ENCODE measurements around the gene IZUMO2.
"Not testable (repeated sequence)": the region's sequence is repeated elsewhere in the genome, so short reads cannot be mapped to it uniquely, and the experiment has no call there.

Gene IZUMO2

DNA sequence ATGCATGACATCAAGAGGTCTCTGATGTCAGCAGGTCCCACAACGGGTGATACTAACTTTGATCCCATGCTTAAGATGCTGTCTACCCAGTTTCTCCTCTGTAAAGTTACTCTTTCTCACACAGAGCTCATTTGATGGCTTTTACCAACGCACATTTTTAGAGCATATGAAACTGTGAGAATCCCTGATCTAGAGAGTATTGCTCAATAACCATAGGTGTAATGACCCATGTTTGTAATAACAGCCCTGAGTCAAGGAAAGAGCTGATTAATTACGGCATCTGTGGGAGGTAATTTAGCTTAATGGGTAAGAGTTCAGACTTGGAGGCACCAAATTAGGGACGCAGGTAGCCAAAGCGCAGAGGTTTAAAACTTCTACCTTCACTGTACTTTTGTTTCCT is 18.0 kb upstream of the IZUMO2 start:
- DNase-seq: no peak

DNA sequence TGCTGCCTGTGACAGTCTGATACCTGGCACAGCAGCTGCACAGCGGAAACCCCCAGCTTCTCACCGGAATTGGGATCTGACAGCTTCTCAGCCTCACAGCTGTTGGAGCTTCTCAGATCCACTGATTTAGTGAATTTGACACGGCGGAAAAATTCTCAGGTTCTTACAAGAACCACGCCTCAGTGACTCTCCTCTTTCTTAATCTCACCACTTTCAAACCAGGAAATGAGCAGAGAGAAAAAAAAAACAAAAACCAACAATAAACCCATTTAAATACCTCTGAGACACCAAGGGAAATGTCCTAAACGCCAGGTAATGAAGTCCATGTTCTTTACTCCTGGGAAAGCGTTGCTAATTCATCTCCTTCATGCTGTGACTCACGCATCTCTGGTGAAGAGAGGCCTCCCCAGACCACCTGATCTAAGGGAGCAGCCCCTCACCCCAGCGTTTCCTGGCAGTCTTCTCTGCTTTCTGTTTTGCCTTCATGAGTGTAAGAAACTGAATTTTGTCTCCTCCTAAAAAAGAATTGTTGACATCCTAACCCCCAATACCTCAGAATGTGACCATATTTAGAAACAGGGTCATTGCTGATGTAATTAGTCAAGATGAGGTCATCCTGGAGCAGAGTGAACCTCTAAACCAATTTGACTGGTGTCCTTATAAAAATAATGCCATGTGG is 15.9 kb upstream of the IZUMO2 start:
- DNase-seq: no peak

DNA sequence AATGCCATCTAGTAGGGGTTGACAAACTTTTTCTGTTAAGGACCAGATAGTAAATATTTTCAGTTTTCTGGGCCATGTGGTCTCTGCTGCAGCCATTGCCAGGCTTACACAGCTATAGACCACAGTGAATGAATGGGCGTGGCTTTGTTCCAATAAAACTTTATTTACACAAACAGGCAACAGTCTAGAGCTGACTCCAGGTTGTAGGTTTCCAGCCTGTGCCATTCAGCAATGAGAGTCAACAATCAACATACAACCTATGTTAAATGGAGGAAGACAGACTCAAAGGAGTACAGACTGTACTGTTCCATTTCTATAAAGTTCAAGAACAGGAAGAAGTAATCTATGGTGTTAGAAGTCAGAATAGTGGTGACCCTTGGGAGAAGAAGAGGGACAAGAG is 15.2 kb upstream of the IZUMO2 start:
- DNase-seq: no peak

DNA sequence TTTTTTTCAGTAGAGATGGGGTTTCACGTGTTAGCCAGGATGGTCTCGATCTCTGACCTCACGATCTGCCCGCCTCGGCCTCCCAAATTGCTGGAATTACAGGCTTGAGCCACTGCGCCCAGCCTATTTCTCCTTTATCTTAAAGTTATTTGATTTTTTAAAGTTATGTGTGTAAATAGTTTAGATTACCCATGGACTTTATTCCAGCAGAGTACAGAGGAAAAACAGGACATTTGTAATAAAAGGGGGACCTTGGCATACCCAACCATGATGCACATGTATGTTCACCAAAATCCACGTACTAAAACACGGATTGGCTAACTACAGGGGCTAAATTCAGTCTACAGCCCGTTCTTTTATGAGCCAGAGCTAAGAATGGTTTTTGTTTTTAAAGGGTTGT is 13.7 kb upstream of the IZUMO2 start:
- no peak for DNase-seq

DNA sequence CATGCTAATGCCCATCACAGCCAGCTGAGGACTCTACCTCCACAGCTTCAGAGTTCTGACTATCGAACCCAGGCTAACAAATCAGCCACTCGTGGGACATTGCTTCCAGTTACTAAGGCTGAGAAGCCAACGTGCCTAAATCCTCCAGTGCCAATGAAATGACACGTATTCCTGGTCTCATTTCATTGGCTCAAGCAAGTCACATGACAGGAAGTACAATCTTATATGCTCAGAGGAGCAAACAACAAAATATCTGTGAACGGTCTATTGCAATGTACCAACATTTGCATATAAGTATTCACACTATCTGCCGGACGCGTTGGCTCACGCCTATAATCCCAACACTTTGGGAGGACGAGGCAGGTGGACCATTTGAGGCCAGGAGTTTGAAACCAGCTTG is 12.8 kb upstream of the IZUMO2 start:
- no peak for DNase-seq

DNA sequence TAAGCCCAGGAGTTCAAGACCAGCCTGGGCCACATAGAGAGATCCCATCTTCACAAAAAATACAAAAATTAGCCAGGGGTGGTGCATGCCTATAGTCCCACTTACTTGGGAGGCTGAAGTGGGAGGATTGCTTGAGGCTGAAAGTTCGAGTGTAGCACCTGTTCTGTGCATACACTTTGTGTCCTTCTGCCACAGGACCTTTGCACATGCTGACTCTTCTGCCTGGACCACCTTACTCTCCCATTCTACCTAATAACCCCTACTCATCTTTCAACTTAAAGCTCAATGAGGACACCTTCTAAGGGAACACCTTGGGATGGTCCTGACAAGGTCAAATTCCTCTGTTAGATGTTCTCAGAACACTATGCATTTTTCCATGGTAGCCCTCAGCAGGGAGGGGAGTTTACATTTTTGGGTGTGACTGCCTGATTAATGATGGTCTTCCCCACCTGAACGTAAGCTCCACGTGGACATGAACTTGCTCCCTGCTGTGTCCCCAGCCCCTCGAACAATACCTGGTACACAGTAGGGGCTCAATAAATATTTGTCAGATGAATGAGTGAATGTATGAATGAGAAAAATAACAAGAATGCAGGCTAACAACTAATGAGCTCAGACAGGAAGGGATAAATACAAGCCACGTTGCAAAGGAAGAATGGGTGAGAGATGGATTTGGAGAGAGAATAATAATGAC is 11.2 kb upstream of the IZUMO2 start:
- no peak for DNase-seq

DNA sequence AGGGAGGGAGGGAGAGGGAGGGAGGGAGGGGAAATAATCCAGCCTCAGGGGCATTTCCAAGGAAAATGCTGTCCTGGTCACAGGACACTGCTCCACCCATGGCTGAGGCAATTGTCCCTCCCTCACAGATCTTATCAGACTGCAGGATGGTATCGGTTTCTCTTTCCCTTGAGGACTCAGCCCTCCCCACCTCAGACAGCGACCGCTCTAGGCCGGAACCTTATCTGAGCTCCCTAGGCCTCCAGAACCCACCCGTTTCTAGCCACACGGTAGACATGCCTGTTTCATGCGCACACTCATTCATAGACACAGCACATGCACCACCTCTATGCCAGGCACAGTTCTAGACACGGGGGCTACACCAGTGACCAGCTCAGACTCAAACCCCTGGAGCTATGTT is 10.0 kb upstream of the IZUMO2 start:
- no peak for DNase-seq

DNA sequence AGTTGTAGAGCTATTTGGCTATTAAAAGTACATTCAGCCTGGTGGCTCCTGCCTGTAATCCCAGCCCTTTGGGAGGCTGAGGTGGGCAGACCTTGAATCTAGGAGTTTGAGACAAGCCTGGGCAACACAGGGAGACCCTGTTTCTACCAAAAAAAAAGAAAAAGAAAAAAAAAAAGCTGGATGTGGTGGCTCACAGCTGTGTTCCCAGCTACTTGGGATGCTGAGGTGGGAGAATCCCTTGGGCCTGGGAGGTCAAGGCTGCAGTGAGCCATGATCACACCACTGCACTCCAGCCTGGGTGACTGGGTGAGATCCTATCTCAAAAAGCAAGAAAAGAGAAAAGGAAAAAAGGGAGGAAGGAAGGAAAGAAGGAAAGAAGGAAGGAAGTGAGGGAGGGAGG is 9.6 kb upstream of the IZUMO2 start:
- no peak for DNase-seq

DNA sequence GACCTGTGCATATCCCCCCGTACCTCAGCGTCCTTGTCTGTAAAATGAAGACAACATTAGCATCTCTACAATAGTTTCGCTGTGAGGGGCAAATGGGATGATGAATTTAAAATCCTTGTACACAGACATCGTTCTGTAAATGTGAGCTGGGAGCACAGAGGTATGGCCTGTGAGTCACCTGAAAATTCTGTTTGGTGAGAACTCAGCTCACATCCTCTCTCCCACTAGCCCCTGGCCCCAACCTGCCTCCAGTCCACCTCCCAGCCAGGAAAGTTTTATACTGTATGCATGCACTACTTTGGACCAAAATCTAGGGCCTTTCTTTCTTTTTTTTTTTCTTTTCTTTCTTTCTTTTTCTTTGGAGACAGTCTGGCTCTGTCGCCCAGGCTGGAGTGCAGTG is 8.7 kb upstream of the IZUMO2 start:
- no peak for DNase-seq

DNA sequence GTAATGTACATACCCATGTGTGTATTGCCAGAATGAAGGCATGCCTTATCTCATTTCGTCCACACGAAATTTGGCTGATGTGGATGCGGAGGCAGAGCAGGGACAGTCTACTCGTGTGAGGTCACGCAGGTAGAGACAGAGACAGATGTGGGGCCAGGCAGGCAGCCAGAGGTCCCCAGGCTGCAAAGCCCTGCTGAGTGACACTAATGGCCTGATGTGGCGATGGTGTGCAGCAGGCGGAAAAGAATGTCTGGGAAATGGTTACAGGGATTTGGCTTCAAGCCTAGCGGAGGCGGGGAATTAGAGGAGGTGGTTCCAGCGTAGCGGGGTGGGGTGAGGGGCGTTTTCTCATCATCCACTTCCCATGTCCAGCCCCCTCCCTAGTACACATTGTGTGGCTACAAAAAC is 4.2 kb upstream of the IZUMO2 start:
- DNase-seq: no peak

DNA sequence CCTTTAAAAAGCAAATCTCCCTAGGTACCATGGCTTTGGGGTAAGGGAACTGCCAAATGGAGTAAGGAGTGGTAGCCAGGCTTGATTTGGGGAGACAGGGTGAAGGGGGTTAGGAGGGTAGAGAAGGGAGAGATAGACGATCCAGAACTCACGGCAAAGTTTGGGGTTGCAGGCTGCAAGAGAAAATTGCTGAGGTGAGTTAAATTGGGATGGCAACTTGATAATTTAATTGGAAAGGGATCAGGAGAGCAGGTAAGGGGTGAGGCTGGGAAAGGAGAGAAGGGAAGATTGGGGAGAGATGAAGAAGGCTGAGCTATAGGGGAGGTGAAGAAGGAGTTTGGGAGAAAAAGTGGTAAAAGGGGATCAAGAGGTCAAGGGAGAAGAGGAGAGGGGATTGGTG is 4.0 kb downstream of the IZUMO2 start:
- DNase-seq: no peak

DNA sequence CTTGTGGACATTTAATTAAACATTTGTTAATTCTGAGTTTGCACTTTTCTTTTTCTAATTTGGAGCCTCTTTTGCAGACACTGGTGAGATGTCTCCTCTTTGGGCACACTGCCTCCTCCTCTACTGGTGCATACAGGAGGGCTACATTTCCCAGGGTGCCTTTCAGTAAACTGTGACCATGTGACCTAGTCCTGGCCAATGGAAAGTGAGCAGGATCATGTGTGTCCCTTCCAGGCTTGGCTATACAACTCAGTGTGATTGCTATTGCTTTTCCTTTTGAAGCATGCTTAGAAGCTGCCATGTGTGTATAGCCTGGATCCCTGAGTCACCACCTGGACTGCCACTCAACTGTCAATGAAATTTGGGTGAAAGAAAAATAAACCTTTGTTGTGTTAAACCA is 4.5 kb downstream of the IZUMO2 start:
- no peak for DNase-seq

DNA sequence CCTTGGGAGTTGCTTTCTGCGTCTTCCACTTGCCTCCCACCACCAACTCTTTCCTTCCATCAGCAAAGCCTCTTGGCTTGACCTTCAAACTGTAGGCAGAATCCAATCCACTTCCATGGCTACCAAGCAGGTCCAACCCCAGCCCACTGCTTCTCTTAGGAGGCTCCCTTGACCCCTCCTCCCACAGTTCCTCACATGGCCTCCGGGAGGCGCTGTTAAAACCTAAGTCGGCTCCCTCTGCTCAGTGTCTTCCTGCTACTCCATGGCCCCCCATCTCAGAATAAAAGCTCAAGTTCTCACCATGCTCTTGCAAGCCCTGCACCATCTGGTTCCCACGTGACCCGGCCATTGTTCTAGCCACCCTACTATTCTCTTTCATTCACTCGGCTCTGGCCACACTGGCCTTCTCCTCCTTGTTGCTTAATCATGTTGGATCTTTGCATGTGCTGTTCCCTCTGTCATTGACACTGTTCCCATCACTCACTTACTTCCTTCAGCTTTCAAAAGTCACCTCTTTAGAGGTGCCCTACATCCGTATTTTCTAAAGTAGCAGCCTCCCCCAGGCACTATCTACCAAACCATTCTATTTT is 7.5 kb downstream of the IZUMO2 start:
- no peak for DNase-seq

DNA sequence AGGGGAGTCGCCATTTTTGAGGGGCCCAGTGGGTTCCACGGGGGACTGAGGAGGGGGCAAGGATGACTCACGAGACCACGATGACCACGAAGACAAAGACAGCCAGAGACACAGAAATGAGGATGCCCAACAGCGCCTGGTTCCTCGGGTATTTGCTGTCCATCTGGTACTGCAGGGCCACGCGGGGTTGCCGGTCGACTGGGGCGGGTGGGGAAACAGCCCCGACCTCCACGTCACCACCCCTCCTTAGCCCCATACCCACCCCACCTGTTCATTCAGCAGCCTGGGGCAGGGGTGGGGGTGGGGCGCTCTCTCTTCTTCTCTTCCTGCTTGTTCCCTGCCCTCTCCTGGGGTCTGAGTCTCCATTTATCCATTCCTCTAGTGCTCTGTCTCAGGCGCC is 8.6 kb downstream of the IZUMO2 start:
- DNase-seq: no peak

DNA sequence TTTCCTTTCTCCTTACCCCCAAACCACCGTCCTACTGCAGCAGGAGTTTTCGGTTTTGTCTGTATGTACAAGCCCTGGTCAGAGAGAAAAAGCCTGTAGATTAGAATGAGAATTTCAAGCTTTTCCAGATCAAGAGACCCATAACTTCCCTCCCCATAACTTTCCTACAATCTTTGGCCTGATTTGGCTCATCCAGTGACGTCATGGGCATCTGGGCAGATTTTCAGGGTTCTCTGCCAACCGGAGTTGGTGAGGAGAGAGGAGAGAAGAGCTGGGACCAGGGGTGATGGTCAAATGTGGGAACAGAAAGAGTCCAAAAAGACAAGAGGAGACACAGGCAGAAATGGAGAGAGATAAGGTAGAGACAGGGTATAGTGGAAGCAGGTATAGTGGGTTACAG is 10.5 kb downstream of the IZUMO2 start:
- no peak for DNase-seq

DNA sequence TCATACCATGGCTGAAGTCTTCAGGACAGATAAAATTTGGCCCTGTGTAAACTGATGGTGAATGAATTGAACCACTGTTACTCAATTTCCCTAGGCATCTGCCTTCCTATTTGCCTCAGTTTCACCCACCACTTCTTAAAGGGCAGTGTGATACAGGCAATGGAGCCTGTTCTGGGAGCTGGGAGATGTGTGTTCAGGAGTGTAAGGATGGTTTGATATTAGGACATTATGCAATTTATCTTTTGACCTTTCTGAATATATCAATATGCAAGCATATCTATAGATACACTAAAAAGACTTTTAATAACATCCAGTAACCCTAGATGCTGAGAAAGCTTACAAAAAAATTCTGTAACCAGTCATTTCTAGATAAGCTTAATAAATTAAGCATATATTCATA is 14.6 kb downstream of the IZUMO2 start:
- DNase-seq: no peak

DNA sequence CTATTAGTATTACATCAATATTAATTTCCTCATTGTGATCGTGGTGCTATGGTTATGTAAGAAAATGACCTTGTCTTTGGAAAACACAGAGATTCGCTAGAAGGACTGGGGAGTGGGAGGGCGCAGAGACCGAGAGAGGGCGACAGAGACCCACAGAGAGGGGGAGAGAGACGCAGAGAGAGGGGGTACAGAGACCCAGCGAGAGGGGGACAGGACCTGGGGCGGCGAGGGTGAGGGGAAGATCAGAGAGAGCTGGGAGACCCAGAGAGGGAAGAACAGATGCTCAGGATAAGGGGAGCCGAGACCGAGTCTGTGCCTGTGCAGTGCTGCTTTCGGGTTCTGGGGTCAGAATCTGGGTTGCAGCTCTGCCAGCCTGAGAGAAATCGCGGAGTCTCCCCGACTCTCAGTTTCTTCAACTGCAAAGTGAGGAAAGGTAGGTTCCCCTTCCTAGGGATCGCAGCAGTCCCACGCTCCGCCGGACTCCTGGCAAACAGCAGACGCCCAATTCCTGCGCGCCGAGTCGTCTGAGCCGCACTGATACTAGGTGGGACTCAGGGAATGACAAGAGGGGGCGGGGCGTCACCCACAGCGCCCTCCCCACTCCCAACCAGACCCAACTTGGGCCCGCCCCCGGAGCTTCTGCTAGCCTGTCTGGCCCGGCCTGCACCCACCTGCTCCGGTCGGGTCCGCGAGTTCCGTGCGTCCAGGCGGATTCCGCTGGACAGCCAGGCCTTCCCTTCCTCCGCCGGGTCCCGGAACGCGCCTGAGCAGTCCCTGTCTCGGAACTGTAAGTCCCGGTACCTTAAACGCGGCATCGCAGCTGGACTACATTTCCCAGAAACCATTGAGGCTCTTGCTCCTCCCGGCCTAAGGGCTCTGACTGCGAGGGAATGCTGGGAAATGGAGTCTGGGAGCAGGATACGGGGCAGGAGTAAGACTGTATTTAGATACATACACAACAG is 15.3 kb downstream of the IZUMO2 start:
- DNase-seq: no peak

DNA sequence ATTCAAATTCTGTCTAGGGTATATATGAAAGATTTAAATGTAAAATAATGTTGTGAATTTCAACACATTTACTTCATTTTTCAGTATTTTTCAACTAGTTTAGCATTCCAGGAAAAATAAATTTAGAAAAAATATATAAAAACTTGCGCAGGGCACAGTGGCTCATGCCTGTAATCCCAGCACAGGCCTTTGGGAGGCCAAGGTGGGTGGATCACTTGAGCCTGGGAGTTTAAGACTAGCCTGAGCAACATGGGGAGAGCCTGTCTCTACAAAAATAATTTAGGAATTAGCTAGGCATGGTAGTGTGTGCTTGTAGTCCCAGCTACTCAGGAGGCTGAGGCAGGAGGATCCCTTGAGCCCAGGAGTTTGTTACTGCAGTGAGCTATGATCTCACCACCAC is 21.2 kb downstream of the IZUMO2 start:
- not testable (repeated sequence) for DNase-seq

DNA sequence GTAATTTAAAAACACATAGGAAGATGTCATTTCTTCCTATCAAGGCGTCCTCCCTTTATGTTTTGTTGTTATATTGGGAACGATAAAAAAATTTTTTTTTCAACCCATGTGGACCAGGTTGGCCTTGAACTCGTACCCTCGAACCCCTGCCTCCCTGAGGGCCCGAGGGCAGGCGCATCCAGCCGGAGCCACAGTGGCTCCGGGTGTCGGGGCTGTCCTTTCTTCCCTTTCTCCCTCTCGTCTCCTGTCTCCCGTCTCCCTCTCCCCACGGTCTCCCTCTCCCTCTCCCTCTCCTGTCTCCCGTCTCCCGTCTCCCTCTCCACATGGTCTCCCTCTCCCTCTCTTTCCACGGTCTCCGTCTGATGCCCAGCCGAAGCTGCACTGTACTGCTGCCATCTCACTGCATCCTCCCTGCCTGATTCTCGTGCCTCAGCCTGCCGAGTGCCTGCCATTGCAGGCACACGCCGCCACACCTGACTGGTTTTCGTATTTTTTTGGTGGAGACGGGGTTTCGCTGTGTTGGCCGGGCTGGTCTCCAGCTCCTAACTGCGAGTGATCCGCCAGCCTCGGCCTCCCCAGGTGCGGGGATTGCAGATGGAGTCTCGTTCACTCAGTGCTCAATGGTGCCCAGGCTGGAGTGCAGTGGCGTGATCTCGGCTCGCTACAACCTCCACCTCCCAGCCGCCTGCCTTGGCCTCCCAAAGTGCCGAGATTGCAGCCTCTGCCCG is 22.8 kb downstream of the IZUMO2 start:
- DNase-seq: not testable (repeated sequence)

DNA sequence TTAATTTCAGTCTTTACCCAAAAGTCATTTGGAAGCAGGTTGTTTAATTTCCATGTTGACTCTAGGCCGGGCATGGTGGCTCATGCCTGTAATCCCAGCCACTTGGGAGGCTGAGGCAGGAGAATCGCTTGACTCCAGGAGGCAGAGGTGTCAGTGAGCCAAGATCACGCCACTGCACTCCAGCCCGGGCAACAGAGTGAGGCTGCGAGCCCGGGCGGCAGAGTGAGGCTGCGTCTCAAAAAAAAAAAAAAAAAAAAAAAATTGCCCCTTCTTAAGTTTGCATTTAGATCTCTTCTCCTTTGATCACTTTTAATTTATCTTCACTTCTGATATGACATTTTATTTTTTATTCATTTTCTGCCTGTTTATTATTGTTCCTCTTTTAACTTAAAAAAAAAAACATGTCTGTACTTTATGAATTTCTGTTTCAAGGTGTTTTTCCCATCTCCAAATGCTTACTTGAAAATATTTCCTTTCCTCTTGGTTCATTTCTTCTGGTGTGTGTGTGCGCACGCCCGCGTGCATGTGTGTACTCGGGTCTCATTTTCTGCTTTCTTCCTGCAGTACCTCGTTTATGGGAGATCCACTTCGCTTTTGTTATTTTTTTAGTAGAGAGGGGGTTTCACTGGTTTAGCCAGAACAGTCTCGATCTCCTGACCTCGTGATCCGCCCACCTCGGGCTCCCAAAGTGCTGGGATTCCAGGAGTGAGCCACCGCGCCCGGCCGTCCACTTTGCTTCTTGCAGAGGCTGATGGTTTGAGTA is 26.3 kb downstream of the IZUMO2 start:
- DNase-seq: not testable (repeated sequence)

DNA sequence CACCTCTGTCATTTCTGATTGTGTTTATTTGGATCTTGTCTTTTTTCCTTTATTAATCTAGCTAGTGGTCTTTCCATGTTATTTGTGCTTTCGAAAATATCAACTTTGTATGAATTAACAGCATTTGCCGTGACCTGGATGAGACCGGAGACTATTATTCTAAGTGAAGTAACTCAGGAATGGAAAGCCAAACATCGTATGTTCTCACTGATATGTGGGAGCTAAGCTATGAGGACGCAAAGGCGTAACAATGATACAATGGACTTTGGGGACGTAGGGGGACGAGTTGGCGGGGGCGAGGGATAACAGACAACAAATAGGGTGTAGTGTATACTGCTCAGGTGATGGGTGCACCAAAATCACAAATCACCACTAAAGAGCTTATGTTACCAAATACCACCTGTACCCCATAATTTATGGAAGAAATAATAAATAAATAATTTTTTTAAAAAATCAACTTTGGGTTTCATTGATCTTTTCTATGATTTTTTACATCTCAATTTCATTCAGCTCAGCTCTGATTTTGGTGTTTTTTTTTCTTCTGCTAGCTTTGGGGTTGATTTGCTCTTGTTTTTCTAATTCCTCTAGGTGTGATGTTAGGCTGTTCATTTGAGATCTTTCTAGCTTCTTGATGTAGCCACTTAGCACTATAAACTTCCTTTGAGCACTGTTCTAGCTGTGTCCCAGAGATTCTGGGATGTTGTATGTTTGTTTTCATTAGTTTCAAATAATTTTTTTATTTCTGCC is 27.1 kb downstream of the IZUMO2 start:
- DNase-seq: not testable (repeated sequence)

Data from AML-193 (cell line).